Retinal pigment epithelial cell (primary cell): ENCODE data around the gene CHIA.
"Not testable (repeated sequence)": the region's sequence is repeated elsewhere in the genome, so short reads cannot be mapped to it uniquely, and the experiment has no call there.

ENCODE experiments used
- DNase-seq: peaks from one replicate; pipeline ENCODE4 v3.0.0-alpha.2; 2010; ENCODE audit warnings: low read depth
- H3K4me3 ChIP-seq: 2 replicates; pipeline ENCODE4 v1.5.1; 2011; ENCODE audit warnings: mild to moderate bottlenecking, low read length, control low read depth, moderate library complexity
- TF ChIP-seq, protein P1 (sequence below): conservative IDR thresholded peaks from 2 replicates; pipeline ENCODE4 v1.5.1; 2011; ENCODE audit warnings: low read depth, low read length, control low read depth, inconsistent platforms

CHIA gene

GRCh38 chr1:111346089-111346885 is 55.6 kb downstream of the CHIA start:
- TF ChIP-seq, protein P1, sequence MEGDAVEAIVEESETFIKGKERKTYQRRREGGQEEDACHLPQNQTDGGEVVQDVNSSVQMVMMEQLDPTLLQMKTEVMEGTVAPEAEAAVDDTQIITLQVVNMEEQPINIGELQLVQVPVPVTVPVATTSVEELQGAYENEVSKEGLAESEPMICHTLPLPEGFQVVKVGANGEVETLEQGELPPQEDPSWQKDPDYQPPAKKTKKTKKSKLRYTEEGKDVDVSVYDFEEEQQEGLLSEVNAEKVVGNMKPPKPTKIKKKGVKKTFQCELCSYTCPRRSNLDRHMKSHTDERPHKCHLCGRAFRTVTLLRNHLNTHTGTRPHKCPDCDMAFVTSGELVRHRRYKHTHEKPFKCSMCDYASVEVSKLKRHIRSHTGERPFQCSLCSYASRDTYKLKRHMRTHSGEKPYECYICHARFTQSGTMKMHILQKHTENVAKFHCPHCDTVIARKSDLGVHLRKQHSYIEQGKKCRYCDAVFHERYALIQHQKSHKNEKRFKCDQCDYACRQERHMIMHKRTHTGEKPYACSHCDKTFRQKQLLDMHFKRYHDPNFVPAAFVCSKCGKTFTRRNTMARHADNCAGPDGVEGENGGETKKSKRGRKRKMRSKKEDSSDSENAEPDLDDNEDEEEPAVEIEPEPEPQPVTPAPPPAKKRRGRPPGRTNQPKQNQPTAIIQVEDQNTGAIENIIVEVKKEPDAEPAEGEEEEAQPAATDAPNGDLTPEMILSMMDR = peak; percentile 34
- H3K4me3 ChIP-seq = peak overlapping the region; percentile 66
- peak; percentile 29 for DNase-seq

DNA sequence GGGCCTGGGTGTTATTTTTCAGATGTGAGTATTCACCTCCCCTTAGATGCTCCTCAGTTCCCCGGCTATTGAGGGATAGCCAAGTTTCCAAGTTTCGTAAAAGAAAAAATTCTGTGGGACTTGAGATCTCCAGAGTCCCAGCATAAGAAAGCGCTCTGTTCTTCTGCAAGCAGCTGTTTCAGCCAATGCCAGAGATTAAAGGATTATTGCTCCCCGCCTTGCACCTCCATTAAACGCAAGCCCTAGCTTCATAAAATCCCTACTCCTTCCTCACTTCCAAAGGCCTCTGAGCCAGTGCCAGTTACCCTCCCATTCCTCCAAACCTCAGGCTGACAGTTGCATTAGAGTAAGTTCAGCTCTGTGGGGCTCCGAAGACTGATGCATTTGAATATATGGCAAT is 56.4 kb downstream of the CHIA start:
- TF ChIP-seq, protein P1 = no peak
- H3K4me3 ChIP-seq = peak overlapping the region; percentile 66
- no peak for DNase-seq

DNA sequence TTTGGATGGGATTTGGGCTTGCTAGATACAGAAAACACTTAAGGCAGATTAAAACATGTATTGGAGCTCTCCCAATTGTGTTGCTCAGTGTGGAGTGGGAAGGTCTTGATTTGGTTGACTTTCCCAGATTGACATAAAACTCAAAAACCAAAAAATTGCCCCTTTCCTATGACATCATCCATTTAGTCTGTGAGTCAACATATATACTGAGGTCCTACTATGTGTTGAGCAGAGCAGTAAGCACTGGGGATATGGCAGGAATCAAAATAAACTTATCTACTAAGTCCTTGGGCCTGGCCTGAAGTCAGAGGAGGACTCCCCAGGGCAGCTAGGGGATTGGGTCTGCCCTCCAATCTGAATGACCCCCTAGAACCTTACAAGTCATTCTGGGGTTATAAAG is 61.0 kb downstream of the CHIA start:
- TF ChIP-seq, protein P1 = no peak

GRCh38 chr1:111354584-111354983 is 63.9 kb downstream of the CHIA start:
- no peak for DNase-seq
- TF ChIP-seq, protein P1 = no peak
- H3K4me3 ChIP-seq = no peak overlapping the region

More for the DNA sequence above, 61.0 kb downstream of the CHIA start:
- H3K4me3 ChIP-seq = no peak overlapping the region
- no peak for DNase-seq

GRCh38 chr1:111358964-111359363 is 68.3 kb downstream of the CHIA start:
- DNase-seq = no peak
- TF ChIP-seq, protein P1 = no peak
- H3K4me3 ChIP-seq = no peak overlapping the region

DNA sequence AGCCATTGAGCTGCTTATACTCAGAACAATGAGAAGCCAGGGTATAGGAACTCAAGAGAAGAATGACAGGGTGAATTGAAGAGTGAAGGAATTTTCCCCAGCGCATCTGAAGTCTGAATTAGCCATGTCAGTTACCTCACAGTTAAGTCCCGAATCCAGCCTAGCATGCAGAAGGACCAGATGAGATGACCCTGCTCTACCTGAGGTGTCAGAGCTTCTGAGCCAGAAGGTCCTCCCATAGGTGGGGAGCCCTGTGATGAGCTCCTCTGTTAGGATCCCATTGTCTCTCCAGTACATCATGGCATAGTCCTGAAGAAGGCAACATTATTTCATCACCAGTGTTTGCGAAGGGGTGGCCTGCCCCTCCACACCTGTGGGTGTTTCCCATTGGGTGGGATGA is 68.7 kb downstream of the CHIA start:
- no peak overlapping the region for H3K4me3 ChIP-seq
- no peak for DNase-seq
- TF ChIP-seq, protein P1 = no peak

GRCh38 chr1:111360257-111360656 is 69.6 kb downstream of the CHIA start:
- not testable (repeated sequence) for DNase-seq, H3K4me3 ChIP-seq
